ENCODE results near the gene ATG10.
"Not testable (repeated sequence)": the region's sequence is repeated elsewhere in the genome, so short reads cannot be mapped to it uniquely, and the experiment has no call there.

The ATG10 gene

DNA sequence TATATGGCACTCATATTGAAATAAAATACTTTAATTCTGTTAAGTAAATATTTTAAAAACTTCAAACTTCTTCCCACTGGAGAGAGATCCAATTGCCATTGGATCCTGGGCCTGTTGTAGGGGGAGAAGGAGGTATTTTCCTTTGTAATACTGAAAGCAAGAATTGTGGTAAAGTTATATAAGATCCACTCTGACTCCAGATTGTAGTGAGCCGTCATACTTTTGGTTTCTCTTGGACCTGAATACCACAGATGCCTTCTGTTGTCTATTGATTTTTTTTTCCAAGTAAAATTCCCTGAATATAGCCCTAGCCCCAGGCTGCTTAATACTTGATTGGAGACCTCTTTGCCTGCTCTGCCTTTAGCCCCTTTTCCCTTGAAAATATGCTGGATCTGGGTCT lies 86.9 kb downstream of the ATG10 start:
- no peak for DNase-seq

DNA sequence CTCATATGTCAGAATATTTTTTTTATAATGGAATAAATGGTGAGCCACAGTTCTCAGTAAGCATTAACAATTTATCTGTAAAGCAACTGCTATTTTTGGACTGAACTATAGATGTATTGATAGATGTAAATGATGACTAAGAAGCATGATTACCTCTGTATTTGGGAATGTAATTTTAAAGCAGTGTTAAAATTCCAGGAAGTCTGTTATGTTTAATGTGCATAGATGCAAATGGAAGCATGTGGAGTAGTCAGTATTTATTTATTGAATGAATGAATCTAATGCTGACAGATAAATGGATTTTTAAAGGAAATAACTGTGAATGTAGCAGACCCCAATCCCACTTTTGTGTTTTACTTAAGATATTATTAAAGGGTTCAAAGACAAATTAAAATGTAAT lies 95.0 kb downstream of the ATG10 start:
- DNase-seq = no peak

- not testable (repeated sequence) for DNase-seq
Observed at GRCh38 chr5:82068042-82068441, 96.2 kb downstream of the ATG10 start.

DNA sequence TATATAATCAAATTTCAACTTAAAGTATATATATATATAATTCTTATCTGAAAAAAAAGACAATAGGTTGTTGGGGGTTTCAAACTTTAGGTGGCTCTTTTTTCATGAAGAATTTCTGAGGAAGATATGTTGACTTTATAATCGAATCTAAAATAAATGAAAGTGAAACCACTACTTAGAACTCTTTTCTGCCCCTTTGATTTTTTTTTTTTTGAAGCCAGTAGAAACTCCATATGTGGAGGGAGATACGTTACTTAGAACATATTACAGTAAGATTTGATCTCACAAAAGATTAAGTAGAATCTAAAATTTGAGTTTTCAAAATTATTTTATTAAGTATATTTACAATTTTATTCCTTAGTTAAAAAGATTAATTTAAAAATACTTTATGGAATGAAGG lies 96.9 kb downstream of the ATG10 start:
- no peak for DNase-seq

- no peak for DNase-seq
Observed at GRCh38 chr5:82072138-82072537, 100.3 kb downstream of the ATG10 start.

GRCh38 chr5:82073179-82073578 lies 101.4 kb downstream of the ATG10 start:
- no peak for DNase-seq

- no peak for DNase-seq
Observed at GRCh38 chr5:82074950-82075349, 103.1 kb downstream of the ATG10 start.

DNA sequence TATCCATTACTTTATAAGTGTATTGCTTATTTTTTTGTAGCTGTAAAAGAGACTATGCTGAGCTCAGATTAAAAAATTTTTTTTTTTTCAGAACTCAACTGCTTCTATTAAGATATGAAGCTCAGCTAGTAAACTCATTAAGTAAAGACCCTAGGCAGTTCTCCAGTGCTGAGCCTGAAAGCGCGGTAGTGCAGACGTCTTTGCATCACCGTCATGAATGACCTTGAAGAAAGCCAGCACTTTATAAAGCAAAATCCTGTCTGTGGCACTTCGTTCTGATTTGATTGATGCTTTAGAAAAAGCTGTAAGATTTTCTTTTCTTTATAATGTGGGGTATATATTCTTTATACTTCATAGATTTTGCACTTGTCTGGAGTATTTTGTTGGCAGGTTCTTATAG lies 105.7 kb downstream of the ATG10 start:
- no peak for DNase-seq

- DNase-seq = no peak
Observed at GRCh38 chr5:82091617-82092016, 119.8 kb downstream of the ATG10 start.

GRCh38 chr5:82095536-82095935 lies 123.7 kb downstream of the ATG10 start:
- DNase-seq = no peak

GRCh38 chr5:82096249-82096648 lies 124.4 kb downstream of the ATG10 start:
- no peak for DNase-seq

- DNase-seq = peak; percentile 14
Observed at GRCh38 chr5:82100303-82101077, 128.7 kb downstream of the ATG10 start.

GRCh38 chr5:82104872-82105271 lies 133.0 kb downstream of the ATG10 start:
- peak; percentile 2 for DNase-seq

DNA sequence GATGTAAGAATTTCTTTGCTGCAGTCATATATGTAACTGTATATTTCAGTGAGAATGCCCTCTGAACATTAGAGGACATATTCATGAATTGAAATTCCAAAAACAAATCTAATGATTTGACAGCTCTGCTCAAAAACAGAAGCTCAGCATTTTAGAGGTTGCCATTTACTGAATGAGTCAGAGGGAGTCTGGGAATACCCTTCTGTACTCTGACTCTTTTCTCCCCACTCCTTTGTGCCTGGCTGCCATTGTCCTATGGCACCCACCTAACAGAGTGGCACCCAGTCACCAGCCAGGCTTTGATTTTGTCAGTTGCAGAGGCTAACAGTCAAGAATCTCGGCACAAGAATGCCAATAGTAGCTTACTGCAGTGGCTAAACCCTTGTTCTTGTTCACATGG lies 133.6 kb downstream of the ATG10 start:
- DNase-seq = peak; percentile 1

- no peak for DNase-seq
Observed at GRCh38 chr5:82106207-82106606, 134.4 kb downstream of the ATG10 start.

DNA sequence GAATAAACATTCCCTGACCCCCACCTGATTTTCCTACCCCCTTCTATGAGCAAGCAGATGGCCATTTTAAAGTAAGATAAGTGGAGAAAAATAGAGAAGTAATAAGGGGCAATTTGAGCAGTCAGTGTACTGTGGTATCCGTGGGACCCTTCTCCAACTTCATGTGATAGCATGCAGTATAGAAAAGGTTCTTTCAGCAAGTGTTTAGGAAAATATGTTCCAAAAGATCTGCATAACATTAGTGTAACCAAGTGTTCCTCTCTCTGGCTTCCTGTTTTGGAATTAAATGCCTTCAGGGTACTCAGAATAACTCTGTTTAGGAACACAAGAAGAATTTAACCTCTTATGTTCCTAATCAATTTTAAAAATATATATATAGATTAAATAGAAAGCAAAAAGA lies 134.9 kb downstream of the ATG10 start:
- no peak for DNase-seq

DNA sequence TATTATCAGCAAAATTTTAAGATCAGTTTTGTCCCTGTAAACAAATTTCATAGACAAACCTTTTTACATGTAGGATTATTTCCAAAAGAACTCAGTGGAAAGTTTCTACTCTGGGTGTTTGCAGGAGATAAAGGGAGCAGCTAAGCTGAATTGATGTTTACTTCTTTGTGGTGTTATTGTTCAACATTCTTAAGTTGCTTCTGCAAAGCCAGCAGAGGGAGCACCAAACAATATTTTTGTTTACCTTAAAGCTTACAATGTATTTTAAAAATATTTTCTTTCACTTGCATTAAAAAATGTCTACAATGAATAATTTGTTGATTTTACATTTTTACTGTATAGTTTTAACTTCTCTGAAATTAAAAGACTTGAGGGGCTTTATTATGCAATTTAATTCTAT lies 135.4 kb downstream of the ATG10 start:
- DNase-seq = peak; percentile 4

DNA sequence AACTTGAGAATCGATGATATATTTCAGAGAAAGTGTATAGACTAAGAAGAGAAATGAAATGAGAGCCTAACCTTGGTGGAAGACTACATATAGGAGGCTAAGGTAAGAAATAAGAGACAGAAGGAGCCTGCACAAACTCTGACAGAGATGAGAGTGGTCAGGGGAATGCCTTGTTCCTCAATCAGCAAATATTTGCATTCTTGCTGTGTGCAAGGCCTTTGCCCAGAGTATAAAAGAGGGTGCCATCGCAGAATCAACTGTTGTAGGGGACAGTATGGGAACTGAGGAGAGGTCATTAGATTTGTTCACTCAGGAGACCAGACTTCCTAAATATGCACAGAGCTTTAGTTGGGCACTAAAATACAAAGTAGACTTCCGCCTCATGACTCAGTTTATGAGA lies 137.2 kb downstream of the ATG10 start:
- DNase-seq = no peak

- not testable (repeated sequence) for DNase-seq
Observed at GRCh38 chr5:82109915-82110314, 138.1 kb downstream of the ATG10 start.

DNA sequence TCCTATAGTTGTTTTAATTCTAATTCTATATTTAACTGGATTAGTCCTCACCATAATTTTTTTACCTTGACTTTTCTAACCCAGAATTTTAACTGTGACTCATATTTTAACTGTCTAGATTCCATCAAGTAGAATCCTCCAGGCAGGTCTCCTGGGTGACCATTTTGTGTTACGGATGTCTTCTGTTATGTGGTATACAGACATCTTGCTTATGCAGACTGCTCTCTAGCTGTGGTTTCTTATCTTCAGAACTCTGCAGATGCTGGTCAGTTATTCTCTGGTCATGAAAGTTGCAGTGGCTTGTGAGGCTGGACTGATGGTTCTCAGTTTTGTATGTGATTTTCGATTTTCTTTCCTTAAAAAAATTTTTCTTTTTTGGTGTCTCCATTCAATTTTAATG lies 139.4 kb downstream of the ATG10 start:
- DNase-seq = peak; percentile 13

DNA sequence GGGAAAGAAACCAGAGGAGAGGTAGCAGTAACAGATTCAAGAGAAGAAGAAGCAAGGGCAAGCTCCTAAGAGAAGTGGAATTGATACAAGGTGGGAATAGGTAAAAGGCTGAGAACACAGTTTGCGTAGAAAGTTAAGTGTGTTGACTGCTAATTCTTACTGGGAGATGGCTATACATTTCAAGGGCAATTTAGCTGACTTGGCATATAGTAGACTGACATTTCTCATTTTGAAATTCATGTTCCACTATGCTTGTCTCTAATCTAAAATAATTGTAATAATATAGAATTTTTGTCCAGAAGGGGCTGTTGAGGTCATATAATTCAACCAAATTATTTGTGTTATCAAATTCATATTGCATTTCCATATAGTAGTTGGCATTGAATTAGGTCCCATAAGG lies 144.0 kb downstream of the ATG10 start:
- no peak for DNase-seq

DNA sequence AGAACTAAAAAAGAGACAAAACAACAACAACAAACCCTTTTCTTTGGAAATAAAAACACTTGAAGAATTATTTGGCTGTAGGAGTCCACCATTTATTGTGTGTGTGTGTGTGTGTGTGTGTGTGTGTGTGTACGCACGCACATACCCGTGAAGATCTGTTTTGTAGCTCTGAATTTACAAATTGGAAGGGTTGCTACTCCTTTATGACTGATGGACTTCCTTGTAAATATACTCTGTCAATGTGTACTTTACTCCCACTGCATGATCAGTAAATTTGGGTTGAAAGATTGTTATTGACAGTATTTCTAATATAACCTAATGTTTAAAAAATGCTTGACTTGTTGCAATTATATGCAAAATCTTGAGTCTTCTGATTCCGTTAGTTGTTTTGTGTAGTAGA lies 148.1 kb downstream of the ATG10 start:
- no peak for DNase-seq

GRCh38 chr5:82129723-82130285 lies 158.0 kb downstream of the ATG10 start:
- DNase-seq = no peak

- no peak for DNase-seq
Observed at GRCh38 chr5:82130602-82131001, 158.8 kb downstream of the ATG10 start.

DNA sequence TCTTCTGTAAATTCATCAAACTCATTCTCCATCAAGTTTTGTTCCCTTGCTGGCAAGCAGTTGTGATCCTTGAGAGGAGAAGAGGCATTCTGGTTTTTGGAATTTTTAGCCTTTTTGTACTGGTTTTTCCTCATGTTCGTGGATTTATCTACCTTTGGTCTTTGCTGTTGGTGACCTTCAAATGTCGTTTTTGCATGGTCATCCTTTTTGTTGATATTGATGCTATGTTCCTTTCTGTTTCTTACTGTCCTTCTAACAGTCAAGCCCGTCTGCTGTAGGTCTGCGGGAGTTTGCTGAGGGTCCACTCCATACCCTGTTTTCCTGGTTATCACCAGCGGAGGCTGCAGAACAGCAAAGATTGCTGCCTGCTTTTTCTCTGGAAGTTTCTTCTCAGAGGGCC lies 165.4 kb downstream of the ATG10 start:
- DNase-seq = no peak
